Neural progenitor cell (in vitro differentiated cells): Measurements from ENCODE around the gene THNSL1. TPM values are rescaled to one million over a fixed set of nuclear protein-coding genes. Genes with fewer than 3 reads are reported as not detected.

Source experiments
- DNase-seq: peaks from one replicate; pipeline ENCODE4 v3.0.0-alpha.2; 2016; ENCODE audit warnings: low spot score
- H2AFZ ChIP-seq: fragments of 200-600 bp; sonication (generic); replicated peaks from 2 replicates; pipeline ENCODE4 v1.6.1; 2016; ENCODE audit warnings: antibody characterized with exemption
- H3F3A ChIP-seq: fragments of 200-600 bp; sonication (generic); 2 replicates; pipeline ENCODE4 v1.6.1; 2016; ENCODE audit warnings: antibody characterized with exemption, low read depth
- H3K27ac ChIP-seq: fragments of 200-600 bp; sonication (generic); 2 replicates; pipeline ENCODE4 v1.5.1; 2016; ENCODE audit warnings: mild to moderate bottlenecking
- H3K27me3 ChIP-seq: fragments of 200-600 bp; sonication (generic); 2 replicates; pipeline ENCODE4 v1.6.1; 2016; ENCODE audit warnings: mild to moderate bottlenecking, moderate library complexity
- H3K36me3 ChIP-seq: fragments of 200-600 bp; sonication (generic); 2 replicates; pipeline ENCODE4 v1.5.1; 2016
- H3K4me1 ChIP-seq: fragments of 200-600 bp; sonication (generic); 2 replicates; pipeline ENCODE4 v1.6.1; 2016; ENCODE audit warnings: mixed run types
- H3K4me2 ChIP-seq: fragments of 200-600 bp; sonication (generic); 2 replicates; pipeline ENCODE4 v1.6.1; 2016
- H3K4me3 ChIP-seq: fragments of 200-600 bp; sonication (generic); 2 replicates; pipeline ENCODE4 v1.5.1; 2016
- H3K79me2 ChIP-seq: fragments of 200-600 bp; sonication (generic); 2 replicates; pipeline ENCODE4 v1.6.1; 2016; ENCODE audit warnings: low read depth
- H3K9ac ChIP-seq: fragments of 200-600 bp; sonication (generic); 2 replicates; pipeline ENCODE4 v1.6.1; 2016
- H3K9me3 ChIP-seq: fragments of 200-600 bp; sonication (generic); 2 replicates; pipeline ENCODE4 v1.5.1; 2016; ENCODE audit warnings: low read depth
- H4K20me1 ChIP-seq: fragments of 200-600 bp; sonication (generic); 2 replicates; pipeline ENCODE4 v1.6.1; 2016; ENCODE audit warnings: low read depth
- H3K27ac Mint-ChIP-seq: 3 replicates; pipeline ENCODE4 v1.8.0; 2021; ENCODE audit warnings: mixed read lengths
- H3K27me3 Mint-ChIP-seq: 2 replicates; pipeline ENCODE4 v1.8.0; 2022; ENCODE audit warnings: low read depth, mild to moderate bottlenecking, inconsistent platforms, moderate library complexity, mixed read lengths; ENCODE audit not compliant: insufficient read depth
- H3K36me3 Mint-ChIP-seq: 3 replicates; pipeline ENCODE4 v1.8.0; 2021; ENCODE audit warnings: mixed read lengths
- H3K4me1 Mint-ChIP-seq: 3 replicates; pipeline ENCODE4 v1.8.0; 2021; ENCODE audit warnings: mixed read lengths
- H3K4me3 Mint-ChIP-seq: 3 replicates; pipeline ENCODE4 v1.8.0; 2021; ENCODE audit warnings: mild to moderate bottlenecking, moderate library complexity, mixed read lengths
- H3K9me3 Mint-ChIP-seq: 3 replicates; pipeline ENCODE4 v1.8.0; 2020; ENCODE audit warnings: mixed read lengths
- CTCF ChIP-seq: fragments of 200-600 bp; sonication (generic); IDR thresholded peaks from 2 replicates; pipeline ENCODE4 v1.5.1; 2017; ENCODE audit warnings: antibody characterized with exemption, mild to moderate bottlenecking
- EZH2 ChIP-seq: fragments of 200-600 bp; sonication (generic); IDR thresholded peaks from 2 replicates; pipeline ENCODE4 v1.6.1; 2017; ENCODE audit warnings: antibody characterized with exemption, mild to moderate bottlenecking, moderate library complexity
- EZH2phosphoT487 ChIP-seq: fragments of 200-600 bp; sonication (generic); IDR thresholded peaks from 2 replicates; pipeline ENCODE4 v1.6.1; 2017; ENCODE audit warnings: antibody characterized with exemption
- total RNA-seq: library from RNA; depleted of rRNA; stranded (reverse); fragments of >200 nt; gene quantifications from 2 replicates; pipeline ENCODE4 v1.2.3, GENCODE V29; 2015; ENCODE audit warnings: low replicate concordance

THNSL1 gene
- total RNA-seq, 1 donor from 2014 or later = 19.4 TPM

GRCh38 chr10:24992512-24993133 is 23.8 kb upstream of the THNSL1 start:
- H3K27ac Mint-ChIP-seq = no peak overlapping the region
- H3K9me3 Mint-ChIP-seq = no peaks in the 10 kb centered on the region
- Histone ChIP-seq H3K79me2 (no peaks in the 10 kb centered on the region), H4K20me1 (no peaks in the 10 kb centered on the region), H3K4me2 (no peak overlapping the region), H3K4me3 (no peak overlapping the region), H3K9me3 (no peaks in the 10 kb centered on the region), H2AFZ (no peak overlapping the region), H3F3A (no peaks in the 10 kb centered on the region), H3K27me3 (no peaks in the 10 kb centered on the region), H3K4me1 (peaks cover 3% of the 10 kb centered on the region), H3K9ac (no peak overlapping the region), H3K36me3 (no peaks in the 10 kb centered on the region), H3K27ac (no peak overlapping the region)
- H3K4me3 Mint-ChIP-seq = no peak overlapping the region
- peaks cover under 1% of the 10 kb centered on the region for H3K36me3 Mint-ChIP-seq
- no peak for DNase-seq
- peaks cover 3% of the 10 kb centered on the region for H3K27me3 Mint-ChIP-seq
- H3K4me1 Mint-ChIP-seq = peaks cover 10% of the 10 kb centered on the region
- TF ChIP-seq EZH2 (no peak), CTCF (no peak)

DNA sequence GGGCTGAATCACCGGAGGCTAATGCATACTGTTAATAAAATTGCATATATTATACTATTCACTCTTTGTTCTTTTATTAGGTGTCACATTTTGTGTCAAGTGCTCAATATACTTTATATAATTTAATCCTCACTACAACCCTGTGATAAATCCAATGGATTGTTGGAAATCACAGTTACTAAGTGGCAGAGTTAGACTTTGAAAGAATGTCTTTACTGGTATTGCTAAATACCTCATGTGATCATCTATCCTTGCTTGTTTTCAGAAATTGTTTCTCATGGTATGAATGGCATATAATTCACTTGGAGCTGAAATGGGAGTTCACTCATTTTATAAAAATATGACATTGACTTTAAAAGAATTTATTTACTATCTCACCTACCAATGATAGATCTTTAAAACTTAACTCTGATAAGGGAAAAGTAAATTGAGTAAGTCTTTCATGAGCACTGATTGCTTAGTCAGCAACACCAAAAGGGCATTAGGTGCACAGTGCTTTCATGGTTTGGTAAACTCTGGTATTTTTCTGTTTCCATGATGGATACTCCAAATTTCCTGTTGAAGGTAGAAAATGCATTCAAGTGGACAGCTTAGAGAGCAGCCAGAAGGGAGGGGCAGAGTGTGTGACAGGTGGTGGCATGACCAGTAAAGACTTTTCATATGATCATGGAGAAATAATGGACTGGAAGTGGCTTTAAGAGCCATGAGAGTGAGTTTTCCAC is 23.0 kb upstream of the THNSL1 start:
- Histone ChIP-seq H4K20me1 (no peaks in the 10 kb centered on the region), H3K36me3 (no peaks in the 10 kb centered on the region), H3K4me3 (no peak overlapping the region), H3K4me2 (no peak overlapping the region), H3K9ac (no peak overlapping the region), H3K9me3 (no peaks in the 10 kb centered on the region), H3K27me3 (no peaks in the 10 kb centered on the region), H3K27ac (no peak overlapping the region), H2AFZ (no peak overlapping the region), H3K4me1 (peaks cover 3% of the 10 kb centered on the region), H3K79me2 (no peaks in the 10 kb centered on the region), H3F3A (no peaks in the 10 kb centered on the region)
- TF ChIP-seq EZH2 (no peak), CTCF (no peak), EZH2phosphoT487 (no peak)
- H3K4me3 Mint-ChIP-seq = no peak overlapping the region
- no peak overlapping the region for H3K27ac Mint-ChIP-seq
- H3K36me3 Mint-ChIP-seq = no peaks in the 10 kb centered on the region
- H3K27me3 Mint-ChIP-seq = peaks cover 3% of the 10 kb centered on the region
- DNase-seq = no peak
- peaks cover 9% of the 10 kb centered on the region for H3K4me1 Mint-ChIP-seq
- no peaks in the 10 kb centered on the region for H3K9me3 Mint-ChIP-seq

DNA sequence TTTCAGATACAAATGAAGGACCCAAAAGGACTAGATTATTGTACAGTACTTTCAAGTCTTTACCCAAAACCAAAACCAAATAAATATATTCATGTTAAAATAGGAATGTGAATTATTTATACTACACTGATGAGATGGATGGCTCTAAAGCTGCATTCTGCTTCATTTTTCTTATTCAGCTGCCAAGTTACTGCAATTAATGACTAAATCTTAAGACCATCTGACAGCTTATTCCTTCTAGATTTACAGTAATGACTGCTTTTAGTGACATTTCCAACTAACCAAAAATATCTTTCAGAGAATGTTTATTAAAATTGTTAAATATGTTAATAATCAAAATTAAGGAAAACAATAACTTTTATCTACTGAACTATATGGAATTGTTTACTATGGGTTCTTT is 21.3 kb upstream of the THNSL1 start:
- no peaks in the 10 kb centered on the region for H3K4me1 ChIP-seq
- DNase-seq = no peak
- peaks cover 3% of the 10 kb centered on the region for H3K27me3 Mint-ChIP-seq
- H4K20me1 ChIP-seq = no peaks in the 10 kb centered on the region
- no peaks in the 10 kb centered on the region for H3F3A ChIP-seq
- H3K36me3 Mint-ChIP-seq = no peaks in the 10 kb centered on the region
- H3K27ac Mint-ChIP-seq = no peak overlapping the region
- H3K4me3 ChIP-seq = no peak overlapping the region
- no peaks in the 10 kb centered on the region for H3K9me3 ChIP-seq
- H3K27me3 ChIP-seq = no peaks in the 10 kb centered on the region
- no peaks in the 10 kb centered on the region for H3K79me2 ChIP-seq
- H3K4me1 Mint-ChIP-seq = no peaks in the 10 kb centered on the region
- H3K4me2 ChIP-seq = no peak overlapping the region
- H3K4me3 Mint-ChIP-seq = no peak overlapping the region
- no peak overlapping the region for H2AFZ ChIP-seq
- no peak overlapping the region for H3K27ac ChIP-seq
- no peak for TF ChIP-seq EZH2phosphoT487
- no peak for TF ChIP-seq CTCF
- no peak for TF ChIP-seq EZH2
- H3K9ac ChIP-seq = no peak overlapping the region
- H3K36me3 ChIP-seq = no peaks in the 10 kb centered on the region
- H3K9me3 Mint-ChIP-seq = peaks cover 3% of the 10 kb centered on the region
